Measurements from ENCODE around the gene MROH9. TPM values are rescaled to one million over a fixed set of nuclear protein-coding genes. Genes with fewer than 3 reads are reported as not detected.

Gene MROH9
- polyA plus RNA-seq, 1 donor from 2014 or later = not detected

GRCh38 chr1:171019971-171020370, 84.6 kb downstream of the MROH9 start:
- Histone ChIP-seq H3K9me2 (ENCODE audit: insufficient read depth, low read length) (no peaks in the 10 kb centered on the region), H3K27me3 (ENCODE audit: insufficient read depth, low read depth, low read length) (no peaks in the 10 kb centered on the region), H3K79me2 (replicated peaks; ENCODE audit: insufficient read depth, low read length) (no peaks in the 10 kb centered on the region), H3K27ac (ENCODE audit: low read length) (no peak overlapping the region), H3K4me3 (ENCODE audit: low read length) (no peak overlapping the region), H3K9me3 (ENCODE audit: low read length) (no peaks in the 10 kb centered on the region), H3K36me3 (ENCODE audit: insufficient read depth, low read length) (no peaks in the 10 kb centered on the region), H4K20me1 (ENCODE audit: insufficient read depth) (no peaks in the 10 kb centered on the region), H3K9ac (ENCODE audit: low read length) (no peak overlapping the region), H3F3A (ENCODE audit: insufficient read depth, low read length, poor library complexity, severe bottlenecking) (no peaks in the 10 kb centered on the region), H3K4me2 (ENCODE audit: low read length) (no peak overlapping the region), H2AFZ (ENCODE audit: low read depth, low read length) (no peak overlapping the region)
- TF ChIP-seq MXI1 (conservative IDR thresholded peaks at IDR 0.05; ENCODE audit: poor library complexity, severe bottlenecking) (no peak), TAF1 (IDR thresholded peaks at IDR 0.05; ENCODE audit: low read depth) (no peak), SMC3 (conservative IDR thresholded peaks at IDR 0.05; ENCODE audit: poor library complexity) (no peak), EZH2 (IDR thresholded peaks at IDR 0.05; ENCODE audit: borderline replicate concordance, insufficient read depth, low read length, poor library complexity, severe bottlenecking) (no peak), CTCF (IDR thresholded peaks at IDR 0.05; ENCODE audit: poor library complexity, severe bottlenecking) (no peak), EP300 (conservative IDR thresholded peaks at IDR 0.05; ENCODE audit: poor library complexity, severe bottlenecking) (no peak), REST (IDR thresholded peaks at IDR 0.05; ENCODE audit: borderline replicate concordance) (no peak), RAD21 (conservative IDR thresholded peaks at IDR 0.05) (no peak), POLR2AphosphoS5 (IDR thresholded peaks at IDR 0.05) (no peak)

GRCh38 chr1:171032822-171033702, 97.7 kb downstream of the MROH9 start:
- no peak for TF ChIP-seq RAD21 (conservative IDR thresholded peaks at IDR 0.05)
- Histone ChIP-seq H2AFZ (ENCODE audit: low read depth, low read length) (no peak overlapping the region), H3K4me3 (ENCODE audit: low read length) (no peak overlapping the region)

More at GRCh38 chr1:171032822-171033702, 97.7 kb downstream of the MROH9 start:
- Histone ChIP-seq H4K20me1 (ENCODE audit: insufficient read depth) (no peaks in the 10 kb centered on the region), H3K9me2 (ENCODE audit: insufficient read depth, low read length) (no peaks in the 10 kb centered on the region), H3K9ac (ENCODE audit: low read length) (no peak overlapping the region), H3K27ac (ENCODE audit: low read length) (no peak overlapping the region), H3F3A (ENCODE audit: insufficient read depth, low read length, poor library complexity, severe bottlenecking) (no peaks in the 10 kb centered on the region), H3K79me2 (replicated peaks; ENCODE audit: insufficient read depth, low read length) (no peaks in the 10 kb centered on the region), H3K9me3 (ENCODE audit: low read length) (no peaks in the 10 kb centered on the region), H3K4me2 (ENCODE audit: low read length) (no peak overlapping the region), H3K36me3 (ENCODE audit: insufficient read depth, low read length) (no peaks in the 10 kb centered on the region), H3K27me3 (ENCODE audit: insufficient read depth, low read depth, low read length) (no peaks in the 10 kb centered on the region)

Data from neural cell (in vitro differentiated cells).